Mucosa of descending colon (tissue), 3 donors: ENCODE data around the gene STEAP2. TPM values are rescaled to one million over a fixed set of nuclear protein-coding genes. Genes with fewer than 3 reads are reported as not detected.

Experiments
- ATAC-seq: fragments of 200-7000 bp; cut with Tn5 transposase; one replicate; pipeline ENCODE4 v1.9.1; 2020; ENCODE audit warnings: mild to moderate bottlenecking, moderate library complexity
- DNase-seq, 3 donors: peaks; one replicate each; pipeline ENCODE4 v3.0.0-alpha.2; 2020
- H3K36me3 ChIP-seq: fragments of 200-600 bp; one replicate; pipeline ENCODE4 v1.8.0; 2021; ENCODE audit warnings: low read depth, mild to moderate bottlenecking
- H3K4me1 ChIP-seq: fragments of 200-600 bp; one replicate; pipeline ENCODE4 v1.8.0; 2021; ENCODE audit warnings: low read depth, mild to moderate bottlenecking
- H3K4me3 ChIP-seq: fragments of 200-600 bp; one replicate; pipeline ENCODE4 v1.8.0; 2021; ENCODE audit warnings: mild to moderate bottlenecking
- H3K9me3 ChIP-seq: fragments of 200-600 bp; one replicate; pipeline ENCODE4 v1.8.0; 2021; ENCODE audit warnings: mild to moderate bottlenecking
- CTCF ChIP-seq: fragments of 200-600 bp; IDR thresholded peaks from one replicate; pipeline ENCODE4 v1.8.0; 2022; ENCODE audit warnings: antibody characterized with exemption, mild to moderate bottlenecking
- intact Hi-C, 2 donors: fragments of 100-400 bp; cut with DNase I in 1 of 2; cut with micrococcal nuclease in 1 of 2; formaldehyde crosslinking; loops; one replicate each; pipeline versions ENCODE4 v1.11.0 to v1.11.1; 2022; cut with DNase I, micrococcal nuclease
- total RNA-seq, 3 donors: library from RNA; stranded (reverse); fragmentation: NEBNext Ultra II Directional in 2 of 3; extraction: Animal tissue kit (Norgen Biotek cat#: 25700) in 2 of 3; gene quantifications; one replicate each; pipeline versions ENCODE4 v1.2.1 to v1.2.4, GENCODE V29; 2021 to 2023
- donor health status: DM: no; HTN: no; CAD: no; lungs with moderate emphysema.
- donor health status: DM: no; HTN: no; CAD: no.
- donor health status: DM: no; HTN: yes; CAD: no.

Gene STEAP2
- total RNA-seq, 3 donors from 2014 or later = 22.2 to 26.3 (median 23.1) TPM

GRCh38 chr7:90192876-90193750, 18.4 kb upstream of the STEAP2 start:
- H3K4me1 ChIP-seq = no peaks in the 10 kb centered on the region
- intact Hi-C loops = no loop called here

GRCh38 chr7:90194911-90195809, 16.4 kb upstream of the STEAP2 start:
- H3K4me3 ChIP-seq = no peak overlapping the region

More at GRCh38 chr7:90192876-90193750, 18.4 kb upstream of the STEAP2 start:
- Histone ChIP-seq H3K9me3 (no peaks in the 10 kb centered on the region), H3K36me3 (no peaks in the 10 kb centered on the region), H3K4me3 (no peak overlapping the region)
- ATAC-seq = no peak
- TF ChIP-seq CTCF = no peak
- no peak for DNase-seq

GRCh38 chr7:90201500-90202195, 9.9 kb upstream of the STEAP2 start:
- Histone ChIP-seq H3K9me3 (no peaks in the 10 kb centered on the region), H3K4me1 (no peaks in the 10 kb centered on the region), H3K36me3 (no peaks in the 10 kb centered on the region), H3K4me3 (no peak overlapping the region)
- ATAC-seq (no peak), DNase-seq (no peak)
- intact Hi-C loops = no loop called here
- no peak for TF ChIP-seq CTCF

More at GRCh38 chr7:90194911-90195809, 16.4 kb upstream of the STEAP2 start:
- TF ChIP-seq CTCF = no peak
- ATAC-seq = no peak
- H3K9me3 ChIP-seq = no peaks in the 10 kb centered on the region
- DNase-seq = no peak
- intact Hi-C loops = no loop called here
- no peaks in the 10 kb centered on the region for H3K36me3 ChIP-seq
- H3K4me1 ChIP-seq = no peaks in the 10 kb centered on the region

- Histone ChIP-seq H3K4me1 (no peaks in the 10 kb centered on the region), H3K36me3 (no peaks in the 10 kb centered on the region), H3K9me3 (no peaks in the 10 kb centered on the region), H3K4me3 (no peak overlapping the region)
- TF ChIP-seq CTCF = no peak
- intact Hi-C loops = no loop called here
- no peak for DNase-seq
- ATAC-seq = no peak
These were observed 3.6 kb upstream of the STEAP2 start for GRCh38 chr7:90207956-90208355.

- Histone ChIP-seq H3K36me3 (no peaks in the 10 kb centered on the region), H3K4me3 (no peak overlapping the region), H3K9me3 (no peaks in the 10 kb centered on the region), H3K4me1 (no peaks in the 10 kb centered on the region)
- intact Hi-C loops = no loop called here
- ATAC-seq (no peak), DNase-seq (no peak)
- TF ChIP-seq CTCF = no peak
These were observed 1.8 kb upstream of the STEAP2 start for GRCh38 chr7:90209776-90210175.
